NCI-H524 treated with DMSO at 0.1 percent for 48 hours (cell line): ENCODE results near the gene NMB.
A peak's percentile ranks its signal among the peaks of the same experiment; 100 is the strongest.
"Not testable (repeated sequence)": the region's sequence is repeated elsewhere in the genome, so short reads cannot be mapped to it uniquely, and the experiment has no call there.

Source experiments
- DNase-seq: peaks from one replicate; lab custom pipeline; 2025; lab: John Stamatoyannopoulos, UW

NMB gene

DNA sequence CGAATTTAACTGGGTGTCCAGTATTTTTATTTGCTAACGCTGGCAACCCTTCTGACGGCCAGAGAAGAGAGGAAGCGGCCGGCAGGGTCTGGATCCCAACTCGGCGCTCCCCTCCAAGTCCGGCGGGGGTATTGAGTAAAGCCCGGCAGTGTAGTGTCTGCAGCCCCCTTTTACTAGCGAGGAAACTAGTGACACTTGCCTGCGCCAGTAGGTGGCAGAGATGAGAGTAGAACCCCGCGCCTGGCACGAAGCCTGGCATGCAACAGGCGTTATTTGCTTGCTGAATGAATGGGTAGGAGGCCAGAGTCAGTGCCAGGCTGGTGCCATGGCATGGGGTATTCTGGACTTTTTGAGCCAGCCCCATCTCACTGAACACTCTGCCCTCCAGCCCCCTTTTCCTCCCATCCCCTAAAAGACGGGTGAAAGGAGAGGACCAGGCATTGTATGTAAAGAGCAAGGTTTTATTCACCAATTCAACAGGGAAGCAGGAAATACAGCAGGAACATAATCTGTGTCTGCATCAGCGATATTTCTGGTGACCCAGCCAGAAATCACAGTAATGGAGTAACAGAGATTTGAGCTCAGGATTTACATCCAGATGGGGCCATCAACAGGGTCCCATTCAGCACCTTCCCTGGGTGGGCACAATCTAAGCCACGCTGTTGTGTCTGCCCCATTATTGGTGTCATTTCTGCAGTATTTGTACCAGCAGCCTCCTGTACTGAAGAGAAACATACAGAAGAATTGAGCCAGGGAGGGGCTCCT lies 3.1 kb downstream of the NMB start:
- DNase-seq: peak; percentile 64

GRCh38 chr15:84653910-84654688 lies 3.9 kb downstream of the NMB start, which contains the start of gene WDR73:
WDR73 (minus strand) TSS chr15:84654283; CDS start chr15:84654274, 9 bp downstream.
- peak; percentile 73 for DNase-seq

GRCh38 chr15:84653584-84653909 lies 4.5 kb downstream of the NMB start:
- DNase-seq: no peak

- DNase-seq: no peak
These were observed 8.3 kb downstream of the NMB start for GRCh38 chr15:84649706-84650105.

- DNase-seq: no peak
These were observed 9.5 kb downstream of the NMB start for GRCh38 chr15:84648539-84648938.

GRCh38 chr15:84647726-84648125 lies 10.3 kb downstream of the NMB start:
- DNase-seq: no peak

DNA sequence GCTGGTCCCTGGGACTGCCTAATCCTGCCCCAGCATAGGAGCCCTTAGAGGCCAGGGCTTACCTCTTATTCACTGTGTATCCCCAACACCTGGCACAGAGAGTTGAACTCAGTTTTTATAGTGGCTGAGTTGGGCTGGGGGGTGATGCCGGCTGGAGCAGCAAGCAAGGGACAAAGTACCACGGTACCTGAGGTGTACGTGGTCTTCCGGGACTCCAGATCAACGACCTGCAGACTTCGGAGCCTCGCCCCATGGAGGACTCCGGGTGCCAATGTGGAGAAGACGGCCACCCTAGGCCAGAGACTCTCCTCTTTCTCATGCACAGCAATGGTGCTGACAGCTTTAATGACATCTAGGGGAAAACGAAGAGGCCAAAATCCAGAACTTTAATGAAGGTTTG lies 12.0 kb downstream of the NMB start:
- DNase-seq: no peak

GRCh38 chr15:84645496-84645895 lies 12.5 kb downstream of the NMB start:
- no peak for DNase-seq

- DNase-seq: no peak
These were observed 14.2 kb downstream of the NMB start for GRCh38 chr15:84643838-84644237.

GRCh38 chr15:84642640-84643039 lies 15.4 kb downstream of the NMB start:
- DNase-seq: not testable (repeated sequence)

- DNase-seq: not testable (repeated sequence)
These were observed 16.1 kb downstream of the NMB start for GRCh38 chr15:84641871-84642270.

GRCh38 chr15:84638103-84638502 lies 19.9 kb downstream of the NMB start:
- DNase-seq: no peak

DNA sequence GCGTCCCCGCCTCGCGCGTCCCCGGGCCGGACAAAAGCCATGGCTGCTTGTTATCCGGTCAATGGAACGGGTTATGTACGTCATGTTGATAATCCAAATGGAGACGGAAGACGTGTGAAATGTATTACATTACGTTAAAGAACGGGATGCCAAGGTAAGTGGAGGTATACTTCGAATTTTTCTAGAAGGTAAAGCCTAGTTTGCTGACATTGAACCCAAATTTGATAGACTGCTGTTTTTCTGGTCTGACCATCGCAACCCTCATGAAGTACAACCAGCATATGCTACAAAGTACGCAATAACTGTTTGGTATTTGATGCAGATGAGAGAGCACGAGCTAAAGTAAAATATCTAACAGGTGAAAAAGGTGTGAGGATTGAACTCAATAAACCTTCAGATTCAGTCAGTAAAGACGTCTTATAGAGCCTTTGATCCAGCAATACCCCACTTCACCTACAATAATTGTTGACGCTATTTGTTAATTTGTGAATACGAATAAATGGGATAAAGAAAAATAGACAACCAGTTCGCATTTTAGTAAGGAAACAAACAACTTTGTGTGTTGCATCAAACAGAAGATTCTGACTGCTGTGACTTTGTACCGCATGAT lies 23.7 kb downstream of the NMB start:
- no peak for DNase-seq

DNA sequence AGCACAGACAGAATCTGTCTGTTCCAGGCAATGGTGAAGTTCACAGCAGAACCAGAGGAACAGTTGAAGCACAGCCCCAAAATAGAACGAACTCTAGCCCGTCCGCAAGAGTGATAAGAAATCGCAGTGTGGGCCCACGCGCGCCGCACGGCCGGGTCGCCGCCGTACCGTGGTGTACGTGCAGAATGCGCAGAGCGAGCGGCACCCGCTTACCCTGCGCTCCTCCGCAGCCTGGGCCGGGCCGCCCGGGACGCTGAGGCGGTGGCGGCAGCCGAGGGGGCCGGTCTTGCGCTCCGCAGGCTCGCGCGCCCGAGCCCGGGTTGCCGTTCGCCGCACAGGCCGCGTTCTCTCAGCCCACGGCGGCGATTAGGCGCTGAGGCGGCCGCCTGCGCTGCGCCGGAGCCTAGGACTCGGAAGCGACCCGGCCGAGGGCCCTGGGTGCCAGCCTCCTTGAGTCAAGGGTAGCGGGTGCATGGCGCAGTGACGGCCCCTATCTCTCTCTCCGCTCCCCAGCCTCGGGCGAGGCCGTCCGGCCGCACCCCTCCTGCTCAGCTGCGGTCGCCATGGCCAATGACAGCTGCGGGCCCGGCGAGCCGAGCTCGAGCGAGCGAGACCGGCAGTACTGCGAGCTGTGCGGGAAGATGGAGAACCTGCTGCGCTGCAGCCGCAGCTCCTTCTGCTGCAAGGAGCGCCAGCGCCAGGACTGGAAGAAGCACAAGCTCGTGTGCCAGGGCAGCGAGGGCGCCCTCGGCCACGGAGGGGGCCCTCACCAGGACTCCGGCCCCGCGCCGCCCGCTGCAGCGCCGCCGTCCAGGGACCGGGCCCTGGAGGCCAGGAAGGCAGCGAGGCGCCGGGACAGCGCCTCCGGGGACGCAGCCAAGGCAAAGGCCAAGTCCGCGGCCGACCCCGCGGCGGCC lies 24.4 kb downstream of the NMB start:
- DNase-seq: no peak

- no peak for DNase-seq
These were observed 26.2 kb downstream of the NMB start for GRCh38 chr15:84631706-84632272.

DNA sequence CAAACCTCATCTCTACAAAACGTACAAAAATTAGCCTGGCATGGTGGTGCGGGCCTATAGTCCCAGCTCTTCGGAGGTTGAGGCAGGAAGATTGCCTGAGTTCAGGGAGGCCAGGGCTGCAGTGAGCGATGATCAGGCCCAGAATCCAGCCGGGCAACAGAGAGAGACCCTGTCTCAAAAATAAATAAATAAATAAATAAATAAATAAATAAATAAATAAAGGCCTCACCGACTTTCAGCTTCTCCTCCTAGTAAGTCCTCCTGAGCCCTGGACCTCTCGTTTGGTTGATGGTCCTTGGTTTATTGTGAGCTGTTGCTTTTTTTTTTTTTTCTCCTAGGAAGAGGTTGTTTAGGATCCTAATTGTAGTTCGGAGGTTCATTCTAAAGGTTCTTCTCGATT lies 29.0 kb downstream of the NMB start:
- no peak for DNase-seq

DNA sequence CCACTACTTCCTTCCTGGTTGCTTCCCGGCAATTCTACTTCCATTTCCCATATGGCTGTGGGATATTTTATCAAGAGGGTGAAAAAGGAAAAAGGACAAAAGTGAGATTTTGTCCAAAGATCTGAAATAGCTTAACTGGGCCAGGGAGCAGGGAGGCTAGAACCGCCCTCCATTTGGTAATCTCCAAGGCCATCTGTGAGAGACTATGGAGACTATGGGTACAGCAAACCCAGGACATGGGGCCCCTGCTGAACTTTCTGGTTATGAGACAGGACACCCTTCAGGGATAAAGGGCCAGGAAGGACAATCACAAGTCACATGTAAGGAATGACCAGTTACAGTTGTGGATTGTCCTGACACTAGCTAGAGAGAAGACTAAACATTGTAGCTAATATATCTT lies 32.9 kb downstream of the NMB start:
- DNase-seq: no peak

DNA sequence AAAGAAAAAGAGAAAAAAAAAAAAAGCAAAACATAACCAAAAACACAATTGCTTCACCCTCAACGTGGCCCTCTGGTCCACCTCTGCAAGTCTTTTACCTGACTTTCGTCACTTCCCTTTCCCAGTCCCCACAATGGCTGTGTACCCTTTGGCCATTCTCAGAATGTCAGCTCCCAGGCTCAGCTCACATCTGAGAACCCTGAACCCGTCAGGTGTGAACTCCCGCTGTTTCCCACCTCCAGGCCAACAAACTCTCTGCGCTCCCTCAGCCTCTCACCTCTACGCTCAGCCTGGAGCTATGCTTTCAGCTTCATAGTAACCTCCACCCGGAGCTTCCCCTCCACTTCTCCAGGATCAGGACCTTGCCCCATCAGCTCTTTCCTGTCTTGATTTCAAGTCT lies 33.6 kb downstream of the NMB start:
- DNase-seq: no peak

- DNase-seq: no peak
These were observed 36.5 kb downstream of the NMB start for GRCh38 chr15:84621358-84621979.

GRCh38 chr15:84620626-84621025 lies 37.4 kb downstream of the NMB start:
- no peak for DNase-seq

GRCh38 chr15:84616235-84616634 lies 41.8 kb downstream of the NMB start:
- DNase-seq: no peak
